ENCODE data around the gene ZBTB7A. TPM values are rescaled to one million over a fixed set of nuclear protein-coding genes. Genes with fewer than 3 reads are reported as not detected.

ZBTB7A gene
- total RNA-seq, 4 donors from 2014 or later: 60.3 to 94.2 (median 77.4) TPM

DNA sequence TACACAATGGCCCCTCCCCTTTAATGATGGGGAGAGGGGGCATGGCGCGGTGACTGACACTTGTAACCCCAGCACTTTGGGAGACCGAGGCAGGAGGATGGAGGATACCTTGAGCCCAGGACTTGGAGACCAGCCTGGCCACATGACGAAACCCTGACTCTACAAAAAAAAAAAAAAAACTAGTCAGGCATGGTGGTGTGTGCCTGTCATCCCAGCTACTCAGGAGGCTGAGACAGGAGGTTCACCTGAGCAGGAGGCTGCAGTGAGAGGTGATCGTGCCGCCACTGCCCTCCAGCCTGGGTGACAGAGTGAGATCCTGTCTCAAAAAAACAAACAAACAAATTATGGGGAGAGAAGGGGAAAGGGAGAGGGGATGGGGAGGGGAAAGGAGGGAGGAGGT, 13.8 kb upstream of the ZBTB7A start:
- TF ChIP-seq EP300 (IDR thresholded peaks at IDR 0.05) (no peak), POLR2A (IDR thresholded peaks at IDR 0.05) (no peak), POLR2AphosphoS5 (IDR thresholded peaks at IDR 0.05) (no peak)
- TF ChIP-seq, protein P1, sequence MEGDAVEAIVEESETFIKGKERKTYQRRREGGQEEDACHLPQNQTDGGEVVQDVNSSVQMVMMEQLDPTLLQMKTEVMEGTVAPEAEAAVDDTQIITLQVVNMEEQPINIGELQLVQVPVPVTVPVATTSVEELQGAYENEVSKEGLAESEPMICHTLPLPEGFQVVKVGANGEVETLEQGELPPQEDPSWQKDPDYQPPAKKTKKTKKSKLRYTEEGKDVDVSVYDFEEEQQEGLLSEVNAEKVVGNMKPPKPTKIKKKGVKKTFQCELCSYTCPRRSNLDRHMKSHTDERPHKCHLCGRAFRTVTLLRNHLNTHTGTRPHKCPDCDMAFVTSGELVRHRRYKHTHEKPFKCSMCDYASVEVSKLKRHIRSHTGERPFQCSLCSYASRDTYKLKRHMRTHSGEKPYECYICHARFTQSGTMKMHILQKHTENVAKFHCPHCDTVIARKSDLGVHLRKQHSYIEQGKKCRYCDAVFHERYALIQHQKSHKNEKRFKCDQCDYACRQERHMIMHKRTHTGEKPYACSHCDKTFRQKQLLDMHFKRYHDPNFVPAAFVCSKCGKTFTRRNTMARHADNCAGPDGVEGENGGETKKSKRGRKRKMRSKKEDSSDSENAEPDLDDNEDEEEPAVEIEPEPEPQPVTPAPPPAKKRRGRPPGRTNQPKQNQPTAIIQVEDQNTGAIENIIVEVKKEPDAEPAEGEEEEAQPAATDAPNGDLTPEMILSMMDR (IDR thresholded peaks at IDR 0.05): no peak
- H3K27me3 ChIP-seq: no peaks in the 10 kb centered on the region
- no peaks in the 10 kb centered on the region for H3K9me3 ChIP-seq
- peaks cover 24% of the 10 kb centered on the region for H3K4me1 ChIP-seq
- no peaks in the 10 kb centered on the region for H3K36me3 ChIP-seq
- H3K4me3 ChIP-seq: no peak overlapping the region
- 75% methylated on average over 6 of the region's 6 CpGs for WGBS
- no peak overlapping the region for H3K27ac ChIP-seq
- no peak for DNase-seq (ENCODE audit: low spot score in 2 of 2)

DNA sequence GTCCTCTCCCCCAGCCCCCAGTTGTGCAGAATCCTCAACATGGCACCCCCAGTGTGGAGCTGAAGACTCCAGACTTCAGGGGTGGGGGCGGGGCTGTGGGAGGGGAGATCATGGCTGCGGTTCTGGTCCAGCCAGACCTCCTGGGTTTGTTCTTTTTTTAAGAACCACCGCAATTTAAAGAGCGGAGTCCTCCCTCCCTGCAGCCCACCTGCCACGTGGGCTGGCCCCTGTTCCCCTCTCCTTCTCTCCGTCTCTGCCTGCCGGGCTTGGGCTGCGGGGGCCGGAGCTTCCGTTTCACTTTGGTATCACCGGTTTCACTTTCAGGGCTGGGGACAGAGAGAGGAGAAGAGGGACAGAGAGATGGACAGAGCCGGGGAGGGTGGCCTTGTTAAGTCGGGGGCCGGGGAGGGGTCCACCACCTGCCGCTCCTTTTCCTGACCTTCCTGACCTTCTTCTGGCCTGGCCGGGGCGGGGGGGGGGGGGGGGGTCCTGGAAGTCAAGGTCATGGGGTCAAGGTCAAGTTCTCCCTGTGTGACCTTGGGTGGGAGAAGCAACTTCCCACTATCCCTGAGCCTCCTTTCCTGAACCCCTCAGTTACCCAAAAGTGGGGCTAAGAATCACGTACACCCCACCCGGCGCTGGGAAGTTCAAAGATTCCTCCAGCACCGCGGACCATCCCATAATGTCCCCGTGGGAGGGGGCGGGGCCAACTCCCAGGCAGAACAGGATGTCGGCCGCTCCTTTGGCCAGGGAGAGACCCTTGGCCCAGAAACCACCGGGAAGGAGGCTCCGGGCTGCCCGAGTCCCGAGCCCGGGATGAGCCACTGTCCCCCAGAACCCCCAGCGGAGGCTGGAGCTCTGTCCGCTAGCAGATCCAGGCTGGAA, 11.3 kb upstream of the ZBTB7A start:
- peak in 1 of 2 donors; percentile 74 for DNase-seq (ENCODE audit: low spot score in 2 of 2)
- WGBS: 8% methylated on average over 24 of the region's 33 CpGs
- Histone ChIP-seq H3K27ac (peak overlapping the region; percentile 78), H3K36me3 (no peaks in the 10 kb centered on the region), H3K4me3 (peak overlapping the region; percentile 61), H3K27me3 (no peaks in the 10 kb centered on the region), H3K4me1 (peaks cover 16% of the 10 kb centered on the region), H3K9me3 (no peaks in the 10 kb centered on the region)
- no peak for TF ChIP-seq EP300 (IDR thresholded peaks at IDR 0.05)
- TF ChIP-seq POLR2AphosphoS5 (IDR thresholded peaks at IDR 0.05): no peak
- TF ChIP-seq, protein P1 (IDR thresholded peaks at IDR 0.05): no peak
- no peak for TF ChIP-seq POLR2A (IDR thresholded peaks at IDR 0.05)

DNA sequence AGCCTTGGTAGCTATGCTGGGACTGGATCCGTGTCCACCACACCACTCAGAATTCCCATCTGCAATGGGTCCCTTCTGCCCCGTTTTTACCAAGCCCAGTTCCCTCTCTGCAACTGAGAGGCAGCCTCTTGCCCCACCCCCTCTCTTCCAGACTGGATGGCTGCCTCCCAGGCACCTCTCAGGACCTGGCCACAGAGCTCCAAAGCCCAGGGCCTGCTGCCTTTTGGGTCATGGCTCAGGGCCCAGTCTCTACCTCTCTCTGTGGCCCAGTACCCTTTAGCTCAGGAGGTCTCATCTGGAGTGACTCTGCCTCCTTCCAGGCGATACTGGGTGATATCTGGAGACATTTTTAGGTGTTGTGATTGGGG, 10.3 kb upstream of the ZBTB7A start:
- no peak for DNase-seq (ENCODE audit: low spot score in 2 of 2)
- Histone ChIP-seq H3K4me1 (peaks cover 16% of the 10 kb centered on the region), H3K36me3 (no peaks in the 10 kb centered on the region), H3K27me3 (no peaks in the 10 kb centered on the region), H3K4me3 (no peak overlapping the region), H3K9me3 (no peaks in the 10 kb centered on the region), H3K27ac (no peak overlapping the region)
- TF ChIP-seq POLR2A (IDR thresholded peaks at IDR 0.05) (no peak), POLR2AphosphoS5 (IDR thresholded peaks at IDR 0.05) (no peak), EP300 (IDR thresholded peaks at IDR 0.05) (no peak)
- TF ChIP-seq, protein P1 (IDR thresholded peaks at IDR 0.05): no peak
- 100% methylated on average over 3 of the region's 3 CpGs for WGBS

DNA sequence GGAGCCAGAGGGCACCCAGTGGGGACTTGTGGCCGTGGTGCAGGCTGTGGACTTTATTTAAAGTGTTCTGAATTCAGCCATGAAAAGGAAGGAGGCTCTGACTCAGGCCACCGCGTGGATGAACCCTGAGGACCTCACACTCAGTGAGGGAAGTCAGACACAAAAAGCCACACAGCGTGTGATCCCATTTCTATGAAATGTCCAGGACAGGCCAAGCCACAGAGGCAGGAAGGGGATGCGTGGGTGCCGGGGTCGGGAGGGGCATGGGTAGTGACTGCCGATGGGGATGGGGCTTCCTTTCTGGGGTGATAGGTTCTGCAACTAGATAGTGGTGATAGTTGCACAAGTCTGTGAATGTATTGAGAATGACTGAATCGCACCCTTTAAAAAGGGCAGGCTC, 8.7 kb upstream of the ZBTB7A start:
- 66% methylated on average over 9 of the region's 9 CpGs for WGBS
- H3K9me3 ChIP-seq: no peaks in the 10 kb centered on the region
- DNase-seq (ENCODE audit: low spot score in 2 of 2): no peak
- no peaks in the 10 kb centered on the region for H3K27me3 ChIP-seq
- H3K27ac ChIP-seq: no peak overlapping the region
- TF ChIP-seq POLR2A (IDR thresholded peaks at IDR 0.05) (no peak), POLR2AphosphoS5 (IDR thresholded peaks at IDR 0.05) (no peak)
- no peak overlapping the region for H3K4me3 ChIP-seq
- peaks cover 16% of the 10 kb centered on the region for H3K4me1 ChIP-seq
- H3K36me3 ChIP-seq: no peaks in the 10 kb centered on the region

DNA sequence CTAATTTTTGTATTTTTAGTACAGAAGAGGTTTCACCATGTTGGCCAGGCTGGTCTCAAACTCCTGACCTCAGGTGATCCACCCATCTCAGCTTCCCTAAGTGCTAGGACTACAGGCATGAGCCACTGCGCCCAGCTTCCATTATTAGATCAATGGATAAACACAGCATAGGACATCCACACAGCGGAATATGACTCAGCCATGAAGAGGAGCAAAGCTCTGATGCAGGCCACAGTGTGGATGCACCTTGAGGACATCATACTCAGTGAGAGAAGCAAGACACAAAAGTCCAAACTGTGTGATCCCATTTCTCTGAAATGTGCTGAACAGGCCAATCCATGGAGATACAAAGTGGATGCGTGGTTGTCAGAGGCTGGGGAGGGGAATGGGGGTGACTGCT, 4.9 kb upstream of the ZBTB7A start:
- H3K9me3 ChIP-seq: no peaks in the 10 kb centered on the region
- H3K27ac ChIP-seq: no peak overlapping the region
- no peaks in the 10 kb centered on the region for H3K27me3 ChIP-seq
- H3K4me1 ChIP-seq: peaks cover 20% of the 10 kb centered on the region
- no peak for DNase-seq (ENCODE audit: low spot score in 2 of 2)
- H3K4me3 ChIP-seq: no peak overlapping the region
- TF ChIP-seq POLR2A (IDR thresholded peaks at IDR 0.05): no peak
- TF ChIP-seq POLR2AphosphoS5 (IDR thresholded peaks at IDR 0.05): no peak
- TF ChIP-seq, protein P1 (IDR thresholded peaks at IDR 0.05): no peak
- TF ChIP-seq EP300 (IDR thresholded peaks at IDR 0.05): no peak
- no peaks in the 10 kb centered on the region for H3K36me3 ChIP-seq
- 90% methylated on average over 3 of the region's 3 CpGs for WGBS
